Liver (tissue), 9 donors: Measurements from ENCODE around the gene ACACB. TPM values are rescaled to one million over a fixed set of nuclear protein-coding genes. Genes with fewer than 3 reads are reported as not detected.

Experiments used
- DNase-seq: peaks from one replicate; pipeline ENCODE4 v3.0.0-alpha.2; 2017; ENCODE audit warnings: low spot score
- H3K27ac ChIP-seq, 2 donors: one replicate each; pipeline ENCODE4 v1.7.0; 2013; ENCODE audit warnings: inconsistent platforms in 2 of 2, low read length in 2 of 2, control low read depth in 1 of 2, low read depth in 1 of 2, mild to moderate bottlenecking in 1 of 2
- H3K27me3 ChIP-seq, 4 donors: one replicate each; pipeline versions ENCODE4 v1.6.1 to v1.7.0; 2013; ENCODE audit warnings: low read length in 3 of 4, inconsistent platforms in 1 of 4, mild to moderate bottlenecking in 1 of 4, moderate library complexity in 1 of 4; ENCODE audit not compliant: control insufficient read depth in 4 of 4, insufficient read depth in 4 of 4
- H3K36me3 ChIP-seq, 4 donors: one replicate each; pipeline versions ENCODE4 v1.6.1 to v1.7.0; 2013; ENCODE audit warnings: low read length in 3 of 4, mild to moderate bottlenecking in 3 of 4, low read depth in 1 of 4, moderate library complexity in 1 of 4; ENCODE audit not compliant: control insufficient read depth in 4 of 4, insufficient read depth in 3 of 4
- H3K4me1 ChIP-seq, 4 donors: one replicate each; pipeline versions ENCODE4 v1.6.1 to v1.7.0; 2013; ENCODE audit warnings: low read length in 3 of 4, mild to moderate bottlenecking in 3 of 4, moderate library complexity in 1 of 4; ENCODE audit not compliant: control insufficient read depth in 4 of 4, insufficient read depth in 4 of 4
- H3K4me3 ChIP-seq, 3 donors: one replicate each; pipeline versions ENCODE4 v1.6.1 to v1.7.0; 2013; ENCODE audit warnings: low read length in 3 of 3, control low read depth in 1 of 3, low read depth in 1 of 3, mild to moderate bottlenecking in 1 of 3
- H3K9ac ChIP-seq, 2 donors: one replicate each; pipeline ENCODE4 v1.7.0; 2013; ENCODE audit warnings: low read length in 2 of 2, mild to moderate bottlenecking in 2 of 2, moderate library complexity in 2 of 2, control low read depth in 1 of 2, low read depth in 1 of 2
- H3K9me3 ChIP-seq, 4 donors: one replicate each; pipeline versions ENCODE4 v1.6.1 to v1.7.0; 2013; ENCODE audit warnings: low read length in 3 of 4; ENCODE audit not compliant: control insufficient read depth in 4 of 4
- EGR1 ChIP-seq, 2 donors: IDR thresholded peaks; 2 replicates each; pipeline ENCODE4 v1.6.1; 2016 to 2018; ENCODE audit warnings: antibody characterized with exemption in 2 of 2, low read depth in 2 of 2
- FOXA1 ChIP-seq: IDR thresholded peaks from 2 replicates; pipeline ENCODE4 v1.6.1; 2016; ENCODE audit warnings: antibody characterized with exemption
- FOXA2 ChIP-seq: IDR thresholded peaks from 2 replicates; pipeline ENCODE4 v1.6.1; 2016; ENCODE audit warnings: antibody characterized with exemption
- HNF4A ChIP-seq, 2 donors: conservative IDR thresholded peaks; 2 replicates each; pipeline ENCODE4 v1.6.1; 2016; ENCODE audit warnings: antibody characterized with exemption in 2 of 2, mild to moderate bottlenecking in 2 of 2
- HNF4G ChIP-seq: IDR thresholded peaks from 2 replicates; pipeline ENCODE4 v1.6.1; 2016; ENCODE audit warnings: antibody characterized with exemption
- JUND ChIP-seq, 2 donors: IDR thresholded peaks; 2 replicates each; pipeline ENCODE4 v1.6.1; 2016; ENCODE audit warnings: antibody characterized with exemption in 2 of 2
- MAX ChIP-seq: IDR thresholded peaks from 2 replicates; pipeline ENCODE4 v1.6.1; 2016; ENCODE audit warnings: antibody characterized with exemption
- NR2F2 ChIP-seq: IDR thresholded peaks from 2 replicates; pipeline ENCODE4 v1.6.1; 2016; ENCODE audit warnings: antibody characterized with exemption
- RAD21 ChIP-seq, 2 donors: IDR thresholded peaks; 2 replicates each; pipeline ENCODE4 v1.6.1; 2016; ENCODE audit warnings: antibody characterized with exemption in 2 of 2, mild to moderate bottlenecking in 2 of 2
- RXRA ChIP-seq, 2 donors: IDR thresholded peaks; 2 replicates each; pipeline ENCODE4 v1.6.1; 2017 to 2018; ENCODE audit warnings: antibody characterized with exemption in 2 of 2, mild to moderate bottlenecking in 1 of 2
- SP1 ChIP-seq: IDR thresholded peaks from 2 replicates; pipeline ENCODE4 v1.6.1; 2018; ENCODE audit warnings: antibody characterized with exemption, mild to moderate bottlenecking
- TAF1 ChIP-seq: conservative IDR thresholded peaks from 2 replicates; pipeline ENCODE4 v1.6.1; 2016; ENCODE audit warnings: antibody characterized with exemption, mild to moderate bottlenecking
- YY1 ChIP-seq: IDR thresholded peaks from 2 replicates; pipeline ENCODE4 v1.6.1; 2016; ENCODE audit warnings: antibody characterized with exemption, mild to moderate bottlenecking
- ZBTB33 ChIP-seq: IDR thresholded peaks from 2 replicates; pipeline ENCODE4 v1.6.1; 2016; ENCODE audit warnings: antibody characterized with exemption
- WGBS: extraction: QIAGEN DNeasy Blood & Tissue Kit; methylation state at CpG from one replicate; pipeline ENCODE4 v1.1.7; 2013; 5-methylcytosine and 5-hydroxymethylcytosine counted together
- polyA plus RNA-seq, 2 donors: library from polyadenylated mRNA; stranded (reverse) in 1 of 2; unstranded in 1 of 2; fragments of 200-250 nt in 1 of 2; fragments of >200 nt in 1 of 2; fragmentation: Nextera tagmentation in 1 of 2; extraction: Ambion mirVana in 1 of 2; gene quantifications; one replicate each; pipeline versions ENCODE4 v1.2.1 to v1.2.3, GENCODE V29; 2013 to 2015
- total RNA-seq, 2 donors: library from RNA; depleted of rRNA; stranded (reverse); fragments of >200 nt; gene quantifications; one replicate each; pipeline ENCODE4 v1.2.3, GENCODE V29; 2014
- TF ChIP-seq, protein P1 (sequence below): fragments of 150-350 bp; IDR thresholded peaks from 2 replicates; pipeline ENCODE4 v1.5.1; 2017; ENCODE audit warnings: improper control_type of control experiment, low read depth, low read length; ENCODE audit not compliant: missing input control
- donor health status: healthy.
- donor health status: healthy.
- donor health status: healthy.
- donor health status: healthy.
- donor health status: healthy.

ACACB gene
- total and polyA plus RNA-seq, 4 donors = 12.9 to 288 (median 52.1) TPM

GRCh38 chr12:109222496-109222895, 106.1 kb downstream of the ACACB start:
- Histone ChIP-seq H3K4me3 (no peak overlapping the region), H3K9ac (no peak overlapping the region), H3K9me3 (no peaks in the 10 kb centered on the region), H3K36me3 (peaks cover 24 to 87% (median 60%) of the 10 kb centered on the region in 4 donors), H3K4me1 (no peaks in the 10 kb centered on the region), H3K27ac (no peak overlapping the region), H3K27me3 (no peaks in the 10 kb centered on the region)
- no peak for DNase-seq
- TF ChIP-seq RAD21 (IDR thresholded peaks at IDR 0.05) = no peak
- TF ChIP-seq NR2F2 = no peak
- no peak for TF ChIP-seq YY1
- TF ChIP-seq HNF4A (conservative IDR thresholded peaks at IDR 0.05) = no peak
- no peak for TF ChIP-seq JUND (IDR thresholded peaks at IDR 0.05)
- no peak for TF ChIP-seq SP1
- no peak for TF ChIP-seq MAX
- no peak for TF ChIP-seq EGR1 (IDR thresholded peaks at IDR 0.05; ENCODE audit: low read depth in 2 of 2)
- no peak for TF ChIP-seq FOXA2
- TF ChIP-seq, protein P1, sequence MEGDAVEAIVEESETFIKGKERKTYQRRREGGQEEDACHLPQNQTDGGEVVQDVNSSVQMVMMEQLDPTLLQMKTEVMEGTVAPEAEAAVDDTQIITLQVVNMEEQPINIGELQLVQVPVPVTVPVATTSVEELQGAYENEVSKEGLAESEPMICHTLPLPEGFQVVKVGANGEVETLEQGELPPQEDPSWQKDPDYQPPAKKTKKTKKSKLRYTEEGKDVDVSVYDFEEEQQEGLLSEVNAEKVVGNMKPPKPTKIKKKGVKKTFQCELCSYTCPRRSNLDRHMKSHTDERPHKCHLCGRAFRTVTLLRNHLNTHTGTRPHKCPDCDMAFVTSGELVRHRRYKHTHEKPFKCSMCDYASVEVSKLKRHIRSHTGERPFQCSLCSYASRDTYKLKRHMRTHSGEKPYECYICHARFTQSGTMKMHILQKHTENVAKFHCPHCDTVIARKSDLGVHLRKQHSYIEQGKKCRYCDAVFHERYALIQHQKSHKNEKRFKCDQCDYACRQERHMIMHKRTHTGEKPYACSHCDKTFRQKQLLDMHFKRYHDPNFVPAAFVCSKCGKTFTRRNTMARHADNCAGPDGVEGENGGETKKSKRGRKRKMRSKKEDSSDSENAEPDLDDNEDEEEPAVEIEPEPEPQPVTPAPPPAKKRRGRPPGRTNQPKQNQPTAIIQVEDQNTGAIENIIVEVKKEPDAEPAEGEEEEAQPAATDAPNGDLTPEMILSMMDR = no peak
- no peak for TF ChIP-seq ZBTB33
- no peak for TF ChIP-seq RXRA (IDR thresholded peaks at IDR 0.05)
- TF ChIP-seq HNF4G = no peak
- 95% methylated on average over 18 of the region's 18 CpGs for whole genome bisulfite sequencing

DNA sequence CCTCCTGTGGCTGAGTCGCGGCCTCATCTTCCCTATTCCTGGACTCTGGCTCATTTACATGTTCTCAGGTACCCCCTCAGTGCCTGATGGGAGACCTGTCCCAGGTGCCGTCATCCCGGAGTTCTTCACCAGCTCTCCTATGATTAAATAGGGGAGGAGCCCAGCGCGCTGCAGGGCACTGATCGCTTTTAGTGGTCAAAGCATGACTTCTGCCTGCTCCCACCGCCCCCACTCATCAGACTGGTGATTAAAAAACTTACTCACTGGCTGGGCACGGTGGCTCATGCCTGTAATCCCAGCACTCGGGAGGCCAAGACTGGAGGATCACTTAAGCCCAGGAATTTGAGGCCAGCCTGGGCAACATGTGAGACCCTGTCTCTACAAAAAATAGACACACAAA, 106.8 kb downstream of the ACACB start:
- no peak overlapping the region for H3K9ac ChIP-seq
- no peaks in the 10 kb centered on the region for H3K9me3 ChIP-seq
- TF ChIP-seq HNF4A (conservative IDR thresholded peaks at IDR 0.05) = no peak
- no peak for TF ChIP-seq FOXA1
- no peak for TF ChIP-seq NR2F2
- no peak for TF ChIP-seq SP1
- TF ChIP-seq FOXA2 = no peak
- TF ChIP-seq YY1 = no peak
- no peak for TF ChIP-seq RAD21 (IDR thresholded peaks at IDR 0.05)
- TF ChIP-seq JUND (IDR thresholded peaks at IDR 0.05) = no peak
- TF ChIP-seq TAF1 = no peak
- no peak for TF ChIP-seq ZBTB33
- TF ChIP-seq EGR1 (IDR thresholded peaks at IDR 0.05; ENCODE audit: low read depth in 2 of 2) = no peak
- H3K4me1 ChIP-seq = no peaks in the 10 kb centered on the region
- WGBS = 95% methylated on average over 10 of the region's 10 CpGs
- no peak for DNase-seq
- H3K27me3 ChIP-seq = no peaks in the 10 kb centered on the region
- H3K36me3 ChIP-seq = peaks cover 25 to 86% (median 54%) of the 10 kb centered on the region in 4 donors
- H3K4me3 ChIP-seq = no peak overlapping the region
- no peak overlapping the region for H3K27ac ChIP-seq
